ENCODE data around the gene TEX55.
A peak's percentile ranks its signal among the peaks of the same experiment; 100 is the strongest.
"Not testable (repeated sequence)": the region's sequence is repeated elsewhere in the genome, so short reads cannot be mapped to it uniquely, and the experiment has no call there.

The TEX55 gene

GRCh38 chr3:119120480-119120879 lies 25.5 kb upstream of the TEX55 start:
- H3K9me3 ChIP-seq, result peaks cover 3% of the 10 kb centered on the region; the same call in 1 of the 2 replicates
- TF ChIP-seq, protein P1, sequence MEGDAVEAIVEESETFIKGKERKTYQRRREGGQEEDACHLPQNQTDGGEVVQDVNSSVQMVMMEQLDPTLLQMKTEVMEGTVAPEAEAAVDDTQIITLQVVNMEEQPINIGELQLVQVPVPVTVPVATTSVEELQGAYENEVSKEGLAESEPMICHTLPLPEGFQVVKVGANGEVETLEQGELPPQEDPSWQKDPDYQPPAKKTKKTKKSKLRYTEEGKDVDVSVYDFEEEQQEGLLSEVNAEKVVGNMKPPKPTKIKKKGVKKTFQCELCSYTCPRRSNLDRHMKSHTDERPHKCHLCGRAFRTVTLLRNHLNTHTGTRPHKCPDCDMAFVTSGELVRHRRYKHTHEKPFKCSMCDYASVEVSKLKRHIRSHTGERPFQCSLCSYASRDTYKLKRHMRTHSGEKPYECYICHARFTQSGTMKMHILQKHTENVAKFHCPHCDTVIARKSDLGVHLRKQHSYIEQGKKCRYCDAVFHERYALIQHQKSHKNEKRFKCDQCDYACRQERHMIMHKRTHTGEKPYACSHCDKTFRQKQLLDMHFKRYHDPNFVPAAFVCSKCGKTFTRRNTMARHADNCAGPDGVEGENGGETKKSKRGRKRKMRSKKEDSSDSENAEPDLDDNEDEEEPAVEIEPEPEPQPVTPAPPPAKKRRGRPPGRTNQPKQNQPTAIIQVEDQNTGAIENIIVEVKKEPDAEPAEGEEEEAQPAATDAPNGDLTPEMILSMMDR (IDR thresholded peaks at IDR 0.05; ENCODE audit: low read depth, low read length), result no peak
- DNase-seq, result no peak
- no peaks in the 10 kb centered on the region for H3K4me1 ChIP-seq
- H3K36me3 ChIP-seq, result no peaks in the 10 kb centered on the region
- no peaks in the 10 kb centered on the region for H3K27me3 ChIP-seq
- H3K4me3 ChIP-seq (ENCODE audit: low read depth, low read length), result no peak overlapping the region

DNA sequence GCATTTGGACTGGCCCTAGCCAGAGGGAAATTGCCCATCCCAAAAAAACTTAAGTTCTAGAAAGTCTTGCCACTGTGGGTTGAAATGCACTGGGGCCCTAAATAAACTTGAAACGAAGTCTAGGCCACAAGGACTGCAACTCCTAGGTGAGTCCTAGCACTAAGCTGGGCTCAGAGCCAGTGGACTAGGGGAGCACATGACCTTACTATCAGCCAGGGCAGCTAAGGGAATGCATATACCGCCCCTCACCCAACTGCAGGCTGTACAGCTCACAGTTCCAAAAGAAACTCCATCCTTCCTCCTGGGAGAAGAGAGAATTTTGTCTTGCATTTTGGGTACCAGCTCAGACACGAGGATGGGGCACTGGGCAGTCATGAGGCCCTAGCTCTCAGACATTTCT lies 23.6 kb upstream of the TEX55 start:
- no peaks in the 10 kb centered on the region for H3K36me3 ChIP-seq
- H3K9me3 ChIP-seq, result peaks cover 3% of the 10 kb centered on the region; the same call in 1 of the 2 replicates
- TF ChIP-seq, protein P1 (IDR thresholded peaks at IDR 0.05; ENCODE audit: low read depth, low read length), result no peak
- no peaks in the 10 kb centered on the region for H3K27me3 ChIP-seq
- H3K4me1 ChIP-seq, result no peaks in the 10 kb centered on the region
- H3K4me3 ChIP-seq (ENCODE audit: low read depth, low read length), result no peak overlapping the region
- no peak for DNase-seq

- no peaks in the 10 kb centered on the region; the same call in 1 of the 2 replicates for H3K9me3 ChIP-seq
- H3K27me3 ChIP-seq, result no peaks in the 10 kb centered on the region; the same call in 1 of the 2 replicates
- H3K4me3 ChIP-seq (ENCODE audit: low read depth, low read length), result no peak overlapping the region
- H3K4me1 ChIP-seq, result no peaks in the 10 kb centered on the region
- TF ChIP-seq, protein P1 (IDR thresholded peaks at IDR 0.05; ENCODE audit: low read depth, low read length), result no peak
- DNase-seq, result no peak
- H3K36me3 ChIP-seq, result no peaks in the 10 kb centered on the region
Observed at GRCh38 chr3:119125342-119125741, 20.6 kb upstream of the TEX55 start.

DNA sequence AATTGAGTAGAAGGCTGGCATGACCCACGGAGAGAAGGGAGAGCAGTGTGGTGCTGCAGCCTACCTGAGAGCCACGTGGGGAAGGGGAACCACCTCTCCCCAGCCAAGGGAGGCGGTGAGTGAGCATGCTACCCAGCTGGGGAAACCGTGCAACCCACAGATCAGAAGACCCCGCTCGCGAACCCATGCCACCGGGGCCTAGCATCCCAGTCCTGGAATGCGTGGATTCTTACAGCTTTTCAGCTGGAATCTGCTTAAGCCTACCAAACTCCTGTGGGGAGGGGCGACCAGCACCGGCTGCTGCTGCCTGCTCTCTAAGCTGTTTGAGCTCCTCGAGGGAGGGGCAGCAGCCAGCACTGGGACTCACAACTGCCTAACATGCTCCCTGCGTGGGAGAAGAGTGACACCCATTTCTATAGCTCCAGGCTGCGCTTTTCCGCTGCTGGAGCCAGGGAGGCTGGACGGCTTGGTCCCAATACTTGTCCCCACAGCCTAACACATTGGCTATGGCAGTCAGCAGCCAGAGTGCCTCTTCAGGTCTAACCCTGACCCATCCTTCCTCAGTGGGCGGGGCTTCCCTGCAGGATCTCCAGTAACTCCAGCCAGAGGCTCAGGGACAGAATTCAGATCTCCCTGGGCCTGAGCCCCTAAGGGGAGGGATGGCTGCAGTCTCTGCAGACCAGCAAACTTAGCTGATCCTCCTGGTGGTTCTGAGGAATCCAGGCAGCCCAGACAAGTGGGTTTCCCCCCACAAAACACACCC lies 20.0 kb upstream of the TEX55 start:
- Histone ChIP-seq H3K9me3 (no peaks in the 10 kb centered on the region; the same call in 1 of the 2 replicates), H3K4me1 (no peaks in the 10 kb centered on the region), H3K4me3 (ENCODE audit: low read depth, low read length) (no peak overlapping the region), H3K36me3 (no peaks in the 10 kb centered on the region), H3K27me3 (no peaks in the 10 kb centered on the region; the same call in 1 of the 2 replicates)
- peak; percentile 16 for DNase-seq
- TF ChIP-seq, protein P1 (IDR thresholded peaks at IDR 0.05; ENCODE audit: low read depth, low read length), result no peak

DNA sequence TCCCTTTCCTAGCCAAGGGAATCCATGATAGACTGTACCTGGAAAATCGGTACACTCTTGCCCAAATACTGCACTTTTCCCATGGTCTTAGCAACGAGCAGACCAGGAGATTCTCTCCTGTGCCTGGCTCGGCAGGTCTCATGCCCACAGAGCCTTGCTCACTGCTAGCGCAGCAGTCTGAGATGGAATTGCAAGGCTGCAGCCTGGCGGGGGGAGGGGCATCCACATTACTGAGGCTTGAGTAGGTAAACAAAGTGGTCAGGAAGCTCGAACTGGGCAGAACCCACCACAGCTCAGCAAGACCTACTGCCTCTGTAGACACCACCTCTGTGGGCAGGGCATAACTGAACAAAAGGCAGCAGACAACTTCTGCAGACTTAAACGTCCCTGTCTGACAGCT lies 15.7 kb upstream of the TEX55 start:
- not testable (repeated sequence) for H3K27me3 ChIP-seq; H3K9me3 ChIP-seq; H3K4me1 ChIP-seq; H3K4me3 ChIP-seq (ENCODE audit: low read depth, low read length); DNase-seq; H3K36me3 ChIP-seq

DNA sequence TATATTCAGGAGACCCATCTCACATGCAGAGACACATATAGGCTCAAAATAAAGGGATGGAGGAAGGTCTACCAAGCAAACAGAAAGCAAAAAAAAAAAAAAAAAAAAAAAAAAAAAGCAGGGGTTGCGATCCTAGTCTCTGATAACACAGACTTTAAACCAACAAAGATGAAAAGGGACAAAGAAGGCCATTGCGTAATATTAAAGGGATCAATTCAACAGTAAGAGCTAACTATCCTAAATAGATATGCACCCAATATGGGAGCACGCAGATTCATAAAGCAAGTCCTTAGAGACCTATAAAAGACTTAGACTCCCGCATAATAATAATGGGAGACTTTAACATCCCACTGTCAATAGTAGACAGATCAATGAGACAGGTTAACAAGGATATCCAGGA lies 13.7 kb upstream of the TEX55 start:
- H3K27me3 ChIP-seq; H3K4me1 ChIP-seq; DNase-seq; H3K9me3 ChIP-seq; H3K36me3 ChIP-seq; H3K4me3 ChIP-seq (ENCODE audit: low read depth, low read length): not testable (repeated sequence)

DNA sequence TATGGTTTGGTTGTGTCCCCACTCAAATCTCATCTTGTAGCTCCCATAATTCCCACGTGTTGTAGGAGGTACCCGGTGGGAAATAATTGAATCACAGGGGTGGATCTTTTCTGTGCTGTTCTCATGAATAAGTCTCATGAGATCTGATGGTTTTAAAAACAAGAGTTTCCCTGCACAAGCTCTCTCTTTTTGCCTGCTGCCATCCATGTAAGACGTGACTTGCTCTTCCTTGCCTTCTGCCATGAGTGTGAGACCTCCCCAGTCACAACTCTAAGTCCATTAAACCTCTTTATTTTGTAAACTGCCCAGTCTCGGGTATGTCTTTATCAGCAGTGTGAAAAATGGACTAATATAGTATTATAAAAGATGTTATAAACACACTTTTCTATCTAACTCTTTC lies 6.6 kb upstream of the TEX55 start:
- DNase-seq, H3K36me3 ChIP-seq: not testable (repeated sequence)

More for the DNA sequence above, 6.6 kb upstream of the TEX55 start:
- not testable (repeated sequence) for H3K9me3 ChIP-seq; H3K4me3 ChIP-seq (ENCODE audit: low read depth, low read length); H3K27me3 ChIP-seq; H3K4me1 ChIP-seq

Measured in BE2C (cell line).